Right renal cortex interstitium (tissue), 3 donors: ENCODE measurements around the gene SNTB2. TPM values are rescaled to one million over a fixed set of nuclear protein-coding genes. Genes with fewer than 3 reads are reported as not detected.
"Not testable (repeated sequence)": the region's sequence is repeated elsewhere in the genome, so short reads cannot be mapped to it uniquely, and the experiment has no call there.

Experiments
- DNase-seq, 3 donors: peaks; one replicate each; pipeline ENCODE4 v3.0.0-alpha.2; 2013; ENCODE audit warnings: low read depth in 3 of 3, low spot score in 2 of 3
- polyA plus RNA-seq, 3 donors: library from polyadenylated mRNA; unstranded; fragments of 120-200 nt; gene quantifications; one replicate each; pipeline ENCODE4 v1.2.1, GENCODE V29; 2013; ENCODE audit not compliant: insufficient read length in 3 of 3

Gene SNTB2
- polyA plus RNA-seq, 3 donors, result 10.6 to 11.8 (median 11.0) TPM

DNA sequence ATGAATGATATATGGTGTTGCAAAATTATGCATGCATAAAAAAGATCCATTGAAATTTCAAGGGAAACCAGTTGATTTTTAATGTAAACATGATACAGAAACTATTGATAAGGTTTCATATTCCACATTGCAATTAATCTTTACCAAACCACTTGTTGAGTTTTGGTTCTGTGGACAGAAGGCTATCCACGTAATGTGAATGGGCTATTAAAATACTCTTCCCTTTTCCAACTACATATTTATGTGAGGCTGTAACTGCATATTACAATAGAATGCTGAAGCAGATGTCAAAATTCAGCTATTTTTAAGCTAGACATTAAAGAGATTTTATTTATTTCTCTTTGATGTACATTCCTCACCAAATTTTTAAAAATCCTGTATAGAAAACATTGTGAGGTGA, 90.4 kb downstream of the SNTB2 start:
- DNase-seq, result no peak

DNA sequence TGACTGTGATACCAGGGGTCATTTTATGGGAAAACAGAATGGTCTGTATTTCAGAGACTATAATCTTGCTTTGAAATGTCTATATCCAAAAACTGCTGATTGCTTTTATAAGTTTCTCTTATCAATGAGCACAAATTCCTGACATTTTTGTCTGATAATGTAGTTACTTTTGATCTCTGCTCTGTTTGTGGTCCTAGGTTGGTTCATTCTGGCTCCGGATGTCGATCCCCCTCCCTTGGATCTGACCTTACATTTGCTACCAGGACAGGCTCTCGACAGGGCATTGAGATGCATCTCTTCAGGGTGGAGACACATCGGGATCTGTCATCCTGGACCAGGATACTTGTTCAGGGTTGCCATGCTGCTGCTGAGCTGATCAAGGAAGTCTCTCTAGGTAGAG, 96.9 kb downstream of the SNTB2 start:
- no peak for DNase-seq

DNA sequence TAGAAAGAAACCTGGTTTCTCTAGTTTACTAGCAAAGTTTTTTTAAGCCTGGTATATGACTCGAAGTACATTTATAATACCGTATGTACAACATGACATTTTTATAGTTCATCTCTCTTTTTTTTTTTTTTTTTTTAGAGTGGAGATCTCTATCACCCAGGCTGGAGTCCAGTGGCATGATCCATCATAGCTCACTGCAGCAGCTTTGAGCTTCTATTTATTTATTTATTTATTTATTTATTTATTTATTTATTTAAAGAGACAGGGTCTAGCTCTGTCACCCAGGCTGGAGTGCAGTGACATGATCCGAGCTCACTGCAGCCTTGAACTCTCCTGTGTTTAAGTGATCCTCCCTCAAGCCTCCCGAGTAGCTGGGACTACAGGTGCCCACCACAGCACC, 98.3 kb downstream of the SNTB2 start:
- DNase-seq, result no peak

DNA sequence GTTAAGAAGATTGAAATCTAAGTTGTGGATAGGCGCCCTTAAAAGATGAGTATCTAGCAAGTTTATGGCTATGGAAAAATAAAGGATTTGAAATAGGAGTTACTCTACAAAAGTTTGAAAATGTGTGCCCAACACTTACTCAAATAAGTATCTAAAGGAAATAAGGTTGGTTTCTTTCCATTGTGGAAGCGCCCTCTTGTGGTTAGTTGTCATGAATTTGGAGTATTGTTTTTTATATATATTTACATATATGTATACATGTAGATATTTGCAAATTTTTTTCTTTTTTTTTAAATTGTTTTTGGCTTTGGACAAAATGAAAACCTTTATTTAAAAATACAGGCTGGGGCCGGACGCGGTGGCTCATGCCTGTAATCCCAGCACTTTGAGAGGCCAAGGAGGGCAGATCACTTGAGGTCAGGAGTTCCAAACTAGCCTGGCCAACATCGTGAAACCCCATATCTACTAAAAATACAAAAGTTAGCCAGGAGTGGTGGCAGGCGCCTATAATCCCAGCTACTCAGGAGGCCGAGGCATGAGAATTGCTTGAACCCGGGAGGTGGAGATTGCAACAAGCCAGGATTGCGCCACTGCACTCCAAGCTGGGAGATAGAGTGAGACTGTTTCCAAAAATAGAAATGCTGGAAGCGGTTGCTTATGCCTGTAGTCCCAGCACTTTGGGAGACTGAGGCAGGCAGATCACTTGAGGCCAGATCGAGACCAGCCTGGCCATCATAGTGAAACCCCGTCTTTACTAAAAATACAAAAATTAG, 100.2 kb downstream of the SNTB2 start:
- DNase-seq, result peak; percentile 58 to 72 (median 60)

DNA sequence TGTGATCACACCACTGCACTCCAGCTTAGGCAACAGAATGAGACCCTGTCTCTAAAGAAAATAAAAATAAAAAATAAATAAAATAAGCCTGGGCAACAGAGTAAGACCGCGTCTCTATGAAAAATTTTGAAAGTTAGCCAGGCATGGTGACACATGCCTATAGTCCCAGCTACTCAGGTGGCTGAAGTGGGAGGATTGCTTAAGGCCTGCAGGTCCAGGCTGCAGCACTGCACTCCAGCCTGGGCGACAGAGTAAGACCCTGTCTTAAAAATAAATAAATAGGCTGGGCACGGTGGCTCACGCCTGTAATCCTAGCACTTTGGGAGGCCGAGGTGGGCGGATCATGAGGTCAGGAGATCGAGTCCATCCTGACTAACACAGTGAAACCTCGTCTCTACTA, 104.7 kb downstream of the SNTB2 start:
- DNase-seq, result not testable (repeated sequence)

DNA sequence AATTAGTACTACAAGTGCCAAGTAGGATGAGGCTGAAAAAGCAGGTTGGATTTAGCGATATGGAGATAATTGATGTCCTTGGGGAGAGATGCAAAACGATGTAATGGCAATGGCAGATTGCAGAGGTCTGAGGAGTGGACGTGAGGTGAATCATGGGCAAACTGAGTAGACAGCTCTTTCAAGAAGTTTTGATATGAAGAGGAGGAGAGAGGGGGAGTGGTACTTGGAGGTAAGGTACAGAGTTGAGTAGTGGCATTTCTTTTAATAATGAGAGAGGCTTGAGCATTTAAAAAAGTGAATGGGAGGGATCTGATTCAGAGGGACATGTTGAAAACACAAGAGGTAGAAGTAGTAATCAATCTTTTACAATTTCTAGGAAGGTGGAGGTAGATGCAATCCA, 106.4 kb downstream of the SNTB2 start:
- DNase-seq, result no peak

DNA sequence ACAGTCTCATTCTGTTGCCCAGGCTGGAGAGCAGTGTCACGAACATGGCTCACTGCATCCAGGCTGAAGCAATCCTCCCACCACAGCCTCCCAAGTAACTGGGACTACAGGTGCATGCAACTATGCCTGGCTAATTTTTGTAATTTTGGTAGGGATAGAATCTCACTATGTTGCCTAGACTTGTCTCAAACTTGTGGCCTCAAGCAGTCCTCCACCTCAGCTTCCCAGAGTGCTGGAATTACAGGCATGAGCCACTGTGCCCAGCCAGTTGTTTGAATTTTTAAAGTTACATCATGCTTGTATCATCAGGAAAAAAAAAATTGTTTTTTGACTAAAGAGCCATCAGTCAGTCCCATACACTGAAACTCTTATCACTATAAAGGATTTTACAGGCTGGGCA, 107.1 kb downstream of the SNTB2 start:
- DNase-seq, result no peak

DNA sequence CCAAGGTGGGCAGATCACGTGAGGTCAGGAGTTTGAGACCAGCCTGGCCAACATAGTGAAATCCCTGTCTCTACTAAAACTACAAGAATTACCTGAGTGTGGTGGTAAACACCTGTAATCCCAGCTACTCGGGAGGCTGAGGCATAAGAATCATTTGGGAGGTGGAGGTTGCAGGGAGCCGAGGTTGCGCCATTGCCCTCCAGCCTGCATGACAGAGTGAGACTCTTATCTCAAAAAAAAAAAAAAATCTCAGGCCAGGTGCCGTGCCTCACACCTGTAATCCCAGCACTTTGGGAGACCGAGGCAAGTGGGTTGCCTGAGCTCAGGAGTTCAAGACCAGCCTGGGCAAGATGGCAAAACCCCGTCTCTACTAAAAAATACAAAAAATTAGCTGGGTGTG, 109.8 kb downstream of the SNTB2 start:
- DNase-seq, result not testable (repeated sequence)

DNA sequence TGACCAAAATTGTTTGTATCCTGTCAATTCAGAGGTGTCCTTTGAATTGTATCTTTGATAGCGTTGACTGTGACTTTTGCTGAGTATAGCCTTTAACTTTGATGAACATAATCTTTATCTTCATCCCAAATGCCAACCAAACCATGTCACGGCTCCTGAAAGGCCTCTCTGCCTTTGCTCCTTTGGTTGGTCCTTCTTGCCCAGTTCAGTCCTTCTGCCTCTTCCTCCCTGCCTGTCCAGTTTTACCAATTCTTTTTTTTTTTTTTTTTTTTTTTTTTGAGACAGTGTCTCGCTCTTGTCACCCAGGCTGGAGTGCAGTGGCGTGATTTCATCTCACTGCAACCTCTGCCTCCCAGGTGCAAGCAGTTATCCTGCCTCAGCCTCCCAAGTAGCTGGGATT, 111.3 kb downstream of the SNTB2 start:
- no peak for DNase-seq

DNA sequence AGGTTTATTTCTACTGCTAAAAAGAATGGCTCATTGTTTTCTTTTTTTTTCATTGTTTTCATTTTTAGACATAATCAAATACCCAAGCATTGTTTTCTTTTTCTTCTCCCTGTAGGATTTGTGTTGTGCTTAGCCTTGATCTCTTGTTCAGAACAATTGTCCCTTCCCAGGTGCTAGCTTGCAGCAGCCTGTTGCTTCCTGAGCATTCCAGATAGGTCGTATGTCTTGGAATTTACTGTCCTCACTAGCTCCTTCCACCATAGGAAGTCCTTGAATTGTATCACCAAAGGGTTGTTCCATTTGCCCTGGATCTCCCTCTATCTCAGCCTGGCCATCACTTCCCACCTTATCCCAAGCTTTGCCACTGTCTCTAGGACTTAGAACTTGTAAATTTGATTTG, 114.2 kb downstream of the SNTB2 start:
- no peak for DNase-seq

DNA sequence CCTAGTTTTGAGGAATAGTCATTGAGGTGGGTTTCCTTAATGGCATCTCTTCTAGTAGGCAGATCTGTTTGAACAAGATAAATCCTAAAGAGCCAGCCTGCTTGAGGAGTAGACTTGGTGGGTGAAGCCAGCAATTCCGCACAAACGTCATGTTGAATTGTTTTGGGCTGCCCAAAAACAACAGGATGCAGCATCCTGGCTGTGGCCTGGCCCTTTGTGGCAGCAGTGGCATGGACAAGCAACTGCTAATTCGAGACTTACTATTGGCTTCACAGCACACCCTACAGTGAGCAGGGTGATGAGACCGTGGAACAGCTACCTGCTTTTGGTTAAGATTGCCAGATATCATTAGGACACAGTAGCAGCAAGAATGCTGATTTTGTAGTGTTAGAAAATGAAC, 114.9 kb downstream of the SNTB2 start:
- DNase-seq, result no peak

DNA sequence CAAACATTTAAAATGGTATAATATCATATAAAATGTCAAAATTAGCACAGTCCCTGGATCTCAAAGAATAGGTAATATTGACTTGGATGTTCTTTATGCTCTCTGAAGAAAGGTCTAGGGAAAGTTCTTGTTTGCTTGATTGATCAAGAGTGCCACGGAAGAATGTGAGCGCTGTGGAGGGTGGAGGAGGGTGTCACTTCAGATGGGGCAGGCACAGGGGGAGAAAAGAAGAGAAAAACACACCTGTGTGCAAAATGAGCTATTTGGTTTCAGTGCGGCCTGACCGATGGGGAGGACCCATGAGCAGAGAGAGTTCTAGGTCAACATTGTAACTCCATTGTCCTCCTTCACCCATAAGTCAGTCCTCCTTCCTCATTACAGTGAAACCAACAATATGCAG, 115.3 kb downstream of the SNTB2 start:
- no peak for DNase-seq

DNA sequence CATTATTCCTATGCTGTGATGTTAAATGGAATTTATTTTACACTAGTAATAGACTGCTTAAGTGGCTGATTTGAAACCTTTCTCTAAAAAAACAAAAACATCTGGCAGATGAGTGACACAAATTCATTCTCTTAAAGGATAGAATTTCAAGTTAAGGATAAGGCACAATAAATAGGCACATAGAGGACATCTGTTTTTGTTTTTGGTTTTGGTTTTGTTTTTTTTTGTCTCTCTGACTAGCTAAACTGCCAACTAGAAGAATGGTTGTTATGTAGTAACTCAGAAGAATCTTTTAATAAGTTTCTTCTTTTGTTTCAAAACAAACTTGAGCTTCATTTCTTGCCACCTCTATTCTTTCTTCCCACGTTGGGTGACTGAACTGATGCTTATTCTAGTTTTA, 119.1 kb downstream of the SNTB2 start:
- DNase-seq, result no peak

DNA sequence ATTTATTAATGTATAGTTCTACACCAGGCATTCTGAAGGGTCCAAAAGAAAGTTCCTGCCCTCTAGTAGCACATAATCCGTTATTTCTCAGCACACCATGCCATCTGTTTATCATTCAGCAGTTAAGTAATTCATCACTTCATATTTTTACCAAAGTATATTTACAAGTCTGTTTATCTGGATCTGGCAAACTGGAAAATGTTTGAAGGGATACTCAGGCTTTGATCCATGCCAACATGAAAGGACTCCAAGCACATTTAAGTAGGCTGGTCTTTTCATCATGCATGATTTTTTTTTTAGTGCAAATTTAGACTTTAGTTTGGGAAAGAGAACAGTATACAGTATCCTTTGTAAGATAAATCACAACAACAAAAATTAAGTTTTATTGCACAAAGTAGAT, 120.1 kb downstream of the SNTB2 start:
- DNase-seq, result no peak

DNA sequence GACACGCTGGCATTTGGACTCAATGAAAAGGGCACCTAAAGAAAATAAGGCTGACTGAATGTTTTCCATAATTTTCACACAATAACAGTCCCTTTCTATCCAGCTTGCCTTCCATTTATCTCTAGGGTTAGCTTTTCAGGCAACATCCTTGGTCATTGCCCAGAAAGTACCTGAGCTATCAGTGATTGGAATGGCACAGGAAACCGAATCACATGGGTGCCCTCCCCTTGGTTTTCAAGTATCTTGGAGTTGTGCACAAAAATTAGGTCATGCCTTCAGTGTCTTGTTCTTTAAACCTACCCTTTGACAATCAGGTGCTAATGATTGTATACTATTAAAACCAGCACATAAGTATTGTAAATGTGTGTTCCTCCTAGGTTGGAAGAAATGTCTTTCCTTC, 120.9 kb downstream of the SNTB2 start:
- no peak for DNase-seq

DNA sequence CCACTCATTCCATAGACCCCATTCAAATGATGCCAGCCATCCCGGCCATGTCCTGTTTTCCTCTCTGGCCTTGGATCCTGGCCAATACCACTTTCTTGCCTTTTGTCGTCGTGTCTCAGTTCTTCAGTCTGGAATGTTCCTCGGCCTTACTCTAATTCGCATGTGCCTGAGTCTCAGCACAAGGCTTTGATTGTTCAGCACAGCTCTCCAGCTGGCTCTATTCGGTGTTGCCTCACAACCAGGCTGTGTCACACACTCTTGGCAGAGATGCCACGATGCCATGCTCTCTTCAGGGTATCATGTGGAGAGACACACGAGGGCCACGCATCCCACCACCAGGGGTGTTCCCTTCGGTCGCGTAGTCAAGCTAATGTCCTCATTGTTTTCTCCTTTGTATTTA, 122.4 kb downstream of the SNTB2 start:
- no peak for DNase-seq

DNA sequence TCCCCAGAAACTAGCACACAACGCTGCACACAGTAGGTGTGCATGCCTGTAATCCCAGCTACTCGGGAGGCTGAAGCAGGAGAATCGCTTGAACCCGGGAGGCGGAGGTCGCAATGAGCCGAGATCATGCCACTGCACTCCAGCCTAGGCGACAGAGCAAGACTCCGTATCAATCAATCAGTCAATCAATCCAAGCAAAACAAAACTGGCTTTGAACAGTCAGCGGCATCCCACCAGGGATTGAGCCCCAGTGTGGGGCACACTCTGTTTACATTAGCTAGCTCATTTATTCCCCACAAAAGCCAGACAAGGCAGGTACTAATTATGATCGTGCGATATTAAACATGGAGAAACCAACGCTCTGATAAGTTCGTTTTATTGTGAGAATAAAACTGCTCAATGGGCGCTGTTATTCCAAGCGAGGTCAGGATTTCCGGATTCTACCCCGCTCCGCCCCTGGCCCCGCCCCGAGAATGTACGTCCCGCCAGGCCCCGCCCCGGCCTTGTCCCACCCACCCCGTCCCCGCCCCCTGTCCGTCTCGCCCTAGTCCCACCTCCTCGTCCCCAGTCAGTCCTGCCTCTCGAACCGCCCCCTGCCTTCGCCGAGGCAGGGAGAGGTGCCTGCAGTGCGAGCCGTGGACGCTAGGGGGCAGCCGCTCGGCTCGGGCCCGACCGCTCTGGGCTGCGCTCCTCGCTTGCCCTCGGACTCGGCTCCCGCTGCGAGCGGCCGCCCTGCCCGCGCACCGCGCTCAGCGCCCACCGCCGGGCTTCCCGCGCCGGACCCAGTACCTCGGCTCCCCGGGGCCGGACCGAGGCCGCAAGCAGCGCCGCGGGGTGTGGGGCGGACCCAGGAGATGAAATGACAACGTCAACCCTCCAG, 123.9 kb downstream of the SNTB2 start, which contains the start of gene VPS4A:
VPS4A (plus strand) TSS at position 698 of the 880 bp plus-strand sequence; CDS start at position 860, 162 bp downstream.
- DNase-seq, result peak; percentile 82 to 90 (median 89)

DNA sequence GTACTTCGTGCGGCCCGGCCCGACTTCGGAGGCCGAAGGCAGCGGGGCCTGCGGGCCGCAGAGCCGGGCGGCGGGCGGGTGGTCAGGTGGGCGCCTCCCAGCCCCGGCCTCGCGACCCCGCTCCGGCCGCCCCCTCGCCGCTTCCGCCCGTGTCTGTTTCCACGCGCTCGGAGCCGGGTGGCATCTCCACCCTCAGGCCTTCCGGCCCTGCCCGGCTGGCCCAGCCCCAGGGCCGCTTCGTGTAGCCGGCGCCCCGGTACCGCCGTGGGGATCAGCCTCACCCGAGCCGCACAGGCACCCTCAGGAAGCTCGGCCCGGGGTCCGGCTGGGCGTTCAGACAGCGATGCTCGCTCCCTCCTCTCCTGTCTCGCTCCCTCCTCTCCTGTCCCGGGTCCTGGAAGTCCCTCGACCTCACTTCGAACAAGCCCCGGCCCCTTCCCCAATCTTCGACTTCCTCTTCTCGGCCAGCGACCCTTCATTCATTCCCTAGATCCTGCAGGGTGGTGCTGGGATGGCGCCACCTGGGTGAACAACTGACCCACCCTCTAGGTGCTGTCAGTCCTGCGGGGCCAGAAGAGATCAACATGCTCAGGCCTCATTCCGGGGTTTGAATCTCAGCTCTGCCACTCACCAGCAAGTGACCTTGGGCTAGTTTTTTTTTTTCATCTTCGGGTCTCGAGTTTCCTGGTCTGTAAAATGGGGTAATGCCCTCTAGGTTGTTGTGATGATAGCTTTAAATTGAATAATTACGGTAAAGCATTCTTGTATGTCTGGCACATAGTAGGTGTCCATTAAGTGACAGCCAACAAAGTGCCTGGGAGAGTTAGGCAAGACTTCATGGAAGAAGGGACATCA, 124.8 kb downstream of the SNTB2 start:
- DNase-seq, result peak in 1 of 3 donors; percentile 15

DNA sequence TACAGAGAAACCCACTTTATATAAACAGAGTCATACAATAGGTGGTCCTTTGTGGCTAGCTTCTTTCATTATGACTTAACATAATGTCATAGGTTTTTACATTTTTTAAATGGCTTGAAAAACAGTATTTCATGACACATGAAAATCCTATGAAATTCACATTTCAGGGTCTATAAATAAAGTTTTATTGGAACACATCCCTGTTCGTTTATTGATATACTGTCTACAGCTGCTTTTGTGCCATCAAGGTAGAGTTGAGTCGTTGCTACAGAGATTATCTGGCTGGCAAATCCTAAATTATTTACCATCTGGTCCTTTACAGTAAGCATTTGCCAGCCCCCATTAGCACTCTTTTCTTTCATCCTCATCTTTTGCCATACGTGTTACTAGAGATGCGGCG, 126.5 kb downstream of the SNTB2 start:
- DNase-seq, result no peak

DNA sequence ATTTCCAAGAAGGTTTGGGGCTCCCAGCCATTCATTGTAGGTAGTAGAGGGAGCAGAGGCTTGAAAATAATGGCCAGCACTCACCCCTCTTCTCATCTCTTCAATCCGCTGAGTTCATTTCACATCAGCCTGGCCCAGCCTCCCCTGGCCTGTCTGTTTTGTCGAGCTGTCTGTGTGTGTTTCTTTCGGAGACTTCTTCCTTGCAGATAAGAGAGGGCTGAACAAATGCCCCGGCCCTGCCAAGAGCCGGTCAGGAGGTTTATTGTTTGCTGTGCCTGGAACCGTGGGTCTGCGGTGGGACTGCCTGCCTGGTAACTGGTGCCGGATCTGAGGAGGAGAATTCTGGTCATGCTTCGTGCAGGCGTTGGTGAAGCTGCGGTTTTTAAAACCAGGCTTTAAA, 127.6 kb downstream of the SNTB2 start:
- no peak for DNase-seq
